Esophagus squamous epithelium (tissue), 4 donors: ENCODE data around the gene ADARB2.

ENCODE experiments used
- POLR2A ChIP-seq, 4 donors: fragments of 450-650 bp; IDR thresholded peaks; one replicate each; pipeline ENCODE4 v1.6.1; 2017; ENCODE audit warnings: antibody characterized with exemption in 4 of 4, mild to moderate bottlenecking in 4 of 4, moderate library complexity in 3 of 4
- TF ChIP-seq, protein P1 (sequence below), 6 experiments: fragments of 450-650 bp in 4 of 6; fragments of 200-600 bp in 2 of 6; sonication (generic) in 2 of 6; IDR thresholded peaks; one replicate each; pipeline ENCODE4 v1.5.1; 2016 to 2019; ENCODE audit warnings: antibody characterized with exemption in 6 of 6, mild to moderate bottlenecking in 4 of 6, moderate library complexity in 4 of 6

DNA sequence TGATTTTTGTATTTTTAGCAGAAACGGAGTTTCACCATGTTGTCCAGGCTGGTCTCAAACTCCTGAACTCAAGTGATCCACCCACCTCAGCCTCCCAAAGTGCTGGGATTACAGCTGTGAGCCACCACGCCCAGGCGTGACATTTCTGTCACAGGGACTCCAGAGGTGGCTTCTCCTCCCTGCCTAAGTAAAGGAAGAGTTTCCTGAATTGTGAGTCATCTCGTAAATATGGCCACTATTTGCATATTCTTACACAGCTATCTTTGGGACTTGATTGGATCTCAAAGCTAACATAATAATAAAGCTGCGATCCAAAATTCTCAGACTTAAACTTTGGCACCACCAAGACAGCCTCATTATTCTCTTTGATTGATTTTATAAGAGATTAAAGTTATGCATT lies 50.1 kb downstream of the ADARB2 start:
- no peak for TF ChIP-seq POLR2A (IDR thresholded peaks at IDR 0.05)
- TF ChIP-seq, protein P1, sequence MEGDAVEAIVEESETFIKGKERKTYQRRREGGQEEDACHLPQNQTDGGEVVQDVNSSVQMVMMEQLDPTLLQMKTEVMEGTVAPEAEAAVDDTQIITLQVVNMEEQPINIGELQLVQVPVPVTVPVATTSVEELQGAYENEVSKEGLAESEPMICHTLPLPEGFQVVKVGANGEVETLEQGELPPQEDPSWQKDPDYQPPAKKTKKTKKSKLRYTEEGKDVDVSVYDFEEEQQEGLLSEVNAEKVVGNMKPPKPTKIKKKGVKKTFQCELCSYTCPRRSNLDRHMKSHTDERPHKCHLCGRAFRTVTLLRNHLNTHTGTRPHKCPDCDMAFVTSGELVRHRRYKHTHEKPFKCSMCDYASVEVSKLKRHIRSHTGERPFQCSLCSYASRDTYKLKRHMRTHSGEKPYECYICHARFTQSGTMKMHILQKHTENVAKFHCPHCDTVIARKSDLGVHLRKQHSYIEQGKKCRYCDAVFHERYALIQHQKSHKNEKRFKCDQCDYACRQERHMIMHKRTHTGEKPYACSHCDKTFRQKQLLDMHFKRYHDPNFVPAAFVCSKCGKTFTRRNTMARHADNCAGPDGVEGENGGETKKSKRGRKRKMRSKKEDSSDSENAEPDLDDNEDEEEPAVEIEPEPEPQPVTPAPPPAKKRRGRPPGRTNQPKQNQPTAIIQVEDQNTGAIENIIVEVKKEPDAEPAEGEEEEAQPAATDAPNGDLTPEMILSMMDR (IDR thresholded peaks at IDR 0.05) = no peak
